NCI-H2029 (cell line): ENCODE measurements around the gene CA10.

Experiments used
- DNase-seq: peaks from one replicate; lab custom pipeline; 2025; lab: John Stamatoyannopoulos, UW

CA10 gene

GRCh38 chr17:51725185-51725584 lies 433.3 kb downstream of the CA10 start:
- DNase-seq: no peak

DNA sequence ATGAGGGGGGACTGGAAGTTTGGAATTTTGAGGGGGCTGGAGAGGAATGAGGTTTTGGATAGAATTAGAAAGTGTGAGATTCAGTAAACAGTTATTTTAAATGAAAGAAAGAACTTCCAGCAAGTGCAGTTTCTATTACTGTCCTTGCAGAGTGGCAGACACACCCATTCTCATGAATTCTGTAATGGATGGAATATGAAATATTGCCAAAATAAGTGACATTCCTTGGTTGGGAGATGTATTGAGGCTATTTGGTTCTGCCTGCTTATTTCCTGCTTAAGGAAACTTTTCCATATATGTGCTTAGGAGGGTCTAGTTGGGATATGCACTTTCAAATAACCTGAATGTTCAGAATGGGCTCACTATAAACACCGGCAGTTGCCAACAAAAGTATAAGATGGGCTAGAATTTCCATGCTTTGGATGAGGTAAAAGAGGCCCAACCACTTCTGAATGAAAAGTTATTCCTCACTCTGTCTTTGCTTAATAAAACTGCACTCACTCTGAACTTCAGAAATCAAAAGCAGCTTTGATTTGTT lies 434.4 kb downstream of the CA10 start:
- DNase-seq: no peak

DNA sequence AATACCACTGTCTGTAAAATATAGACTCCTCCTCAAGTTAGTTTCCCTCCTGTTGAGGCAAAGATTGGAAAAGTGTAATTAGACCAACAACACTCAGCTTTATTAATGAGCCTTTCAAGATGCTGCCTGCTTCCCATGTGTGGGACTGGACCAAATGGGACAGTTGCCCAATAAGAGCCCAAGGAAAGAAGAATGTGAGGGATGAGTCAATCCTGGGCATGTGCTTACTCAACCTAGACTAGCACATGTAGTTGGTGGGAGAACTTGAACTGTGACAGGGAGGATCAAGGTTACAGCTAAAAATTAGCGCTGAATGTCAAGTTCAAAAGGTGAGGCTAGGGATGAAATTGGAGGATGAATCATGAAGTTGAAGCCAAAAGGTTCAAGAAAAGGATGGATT lies 435.5 kb downstream of the CA10 start:
- no peak for DNase-seq

DNA sequence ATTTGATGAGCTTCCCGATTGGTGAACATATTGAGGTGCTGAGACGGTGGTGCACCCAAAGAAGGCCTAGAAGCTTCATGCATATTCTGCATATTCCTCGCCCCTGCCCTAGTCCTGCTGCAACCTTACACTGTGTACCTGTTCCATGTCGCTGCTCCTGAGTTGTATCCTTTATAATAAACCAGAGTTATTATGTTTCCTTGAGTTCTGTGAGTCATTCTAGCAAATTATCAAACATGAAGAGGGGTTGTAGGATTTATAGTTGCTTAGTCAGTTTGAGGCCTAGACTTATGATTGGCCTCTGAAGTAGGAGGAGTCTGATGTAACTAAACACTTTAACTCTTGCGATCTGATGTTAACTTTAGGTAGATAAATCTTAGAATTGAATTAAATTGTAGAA lies 436.8 kb downstream of the CA10 start:
- DNase-seq: no peak

GRCh38 chr17:51720439-51720838 lies 438.1 kb downstream of the CA10 start:
- no peak for DNase-seq

DNA sequence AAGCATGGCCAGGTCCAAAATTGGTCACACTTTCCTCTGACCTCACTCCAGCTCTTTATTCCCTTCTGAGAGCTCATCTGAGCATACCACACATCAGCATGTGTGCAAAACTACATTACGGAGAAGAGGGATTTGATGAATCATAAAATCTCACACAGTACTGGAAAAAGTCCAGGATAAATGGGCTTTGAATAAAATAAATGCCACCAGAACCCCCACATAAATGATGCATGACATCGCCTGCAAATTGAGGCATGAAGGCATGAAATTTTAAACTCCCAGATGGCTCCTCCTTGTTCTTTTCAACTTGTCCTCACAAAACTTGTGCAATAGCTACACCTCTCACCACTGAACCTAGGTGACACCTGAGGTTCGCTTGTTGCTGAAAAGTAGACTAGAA lies 439.5 kb downstream of the CA10 start:
- DNase-seq: no peak

DNA sequence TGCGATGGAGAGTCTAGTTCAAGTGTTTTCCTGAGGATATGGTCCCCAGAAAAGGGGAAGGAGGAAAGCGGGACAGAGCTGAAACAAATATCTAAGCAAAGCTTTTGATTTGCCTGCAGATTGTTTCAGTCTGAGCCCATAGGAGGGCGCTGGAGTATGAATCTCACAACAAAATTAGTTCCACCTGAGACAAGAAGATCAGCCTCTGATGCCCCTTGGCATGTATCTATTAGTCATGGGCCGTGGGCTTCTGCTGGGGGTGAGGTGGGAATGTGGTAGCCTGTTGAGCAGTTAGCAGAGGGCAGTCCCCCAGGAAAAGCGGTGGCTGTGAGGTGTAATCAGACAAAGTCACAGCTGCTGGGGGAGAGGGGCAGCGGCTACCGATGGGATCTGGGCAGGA lies 446.9 kb downstream of the CA10 start:
- DNase-seq: no peak

DNA sequence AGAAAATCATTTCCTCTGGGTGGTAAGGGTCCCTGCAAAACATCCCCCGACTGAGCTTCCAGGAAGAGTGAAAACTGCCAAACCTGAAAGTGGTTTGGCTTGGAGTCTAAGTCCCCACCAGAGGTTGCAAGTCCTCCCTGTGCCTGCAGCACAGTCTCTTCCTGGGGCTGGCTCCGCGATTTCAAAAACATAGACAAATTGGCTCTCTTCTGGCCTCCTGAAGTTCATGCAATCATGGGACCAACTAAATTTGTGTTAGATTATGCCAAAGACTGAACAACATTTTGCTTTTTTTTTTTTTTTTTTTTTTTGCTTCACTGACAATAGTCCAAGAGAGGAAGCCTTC lies 447.9 kb downstream of the CA10 start:
- DNase-seq: no peak

DNA sequence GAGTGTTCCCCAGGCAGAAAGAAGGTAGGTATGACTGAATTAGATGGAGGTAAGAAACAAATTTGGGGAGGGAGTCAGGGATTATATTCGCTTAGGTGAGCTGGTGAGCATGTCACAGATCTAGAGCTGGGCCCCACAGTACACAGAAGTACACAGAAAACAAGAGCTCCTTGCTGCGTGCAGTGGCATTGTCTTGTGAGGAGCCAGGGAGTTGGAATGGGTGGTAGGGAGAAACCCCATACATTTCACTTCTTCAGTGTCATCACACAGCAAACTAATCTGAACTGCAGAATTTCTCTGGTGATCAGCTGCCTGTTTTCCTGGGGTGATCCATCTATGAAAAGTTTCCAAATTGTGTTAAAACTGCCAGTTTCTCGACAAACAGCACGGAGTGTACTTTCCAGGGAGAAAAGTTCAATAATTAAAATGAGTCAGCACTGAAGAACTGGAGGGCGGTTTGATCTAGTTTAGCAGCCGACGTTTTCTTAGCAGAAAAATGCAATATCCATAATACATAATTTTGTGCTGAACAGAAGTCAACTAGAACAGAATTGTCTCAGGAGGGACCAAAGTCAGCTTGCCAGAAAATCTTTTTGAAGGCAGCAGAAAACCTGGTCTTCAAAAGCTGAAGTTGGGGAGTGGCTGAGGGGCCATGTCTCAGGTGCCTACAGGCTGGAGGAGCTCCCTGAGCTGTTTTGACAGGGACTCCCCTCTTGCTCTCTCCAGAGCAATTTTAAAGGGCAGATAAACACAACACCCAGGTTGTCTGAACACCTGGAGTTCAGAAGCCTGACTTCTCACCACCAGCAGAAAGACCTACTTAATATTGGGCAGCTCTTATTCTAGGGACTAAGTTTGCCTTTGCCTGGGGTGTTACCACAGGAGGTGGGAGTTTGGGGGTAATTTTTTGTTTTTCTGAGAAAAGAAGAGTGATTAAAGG lies 448.6 kb downstream of the CA10 start:
- DNase-seq: no peak

GRCh38 chr17:51707216-51707615 lies 451.3 kb downstream of the CA10 start:
- DNase-seq: no peak

GRCh38 chr17:51706093-51706492 lies 452.4 kb downstream of the CA10 start:
- no peak for DNase-seq

DNA sequence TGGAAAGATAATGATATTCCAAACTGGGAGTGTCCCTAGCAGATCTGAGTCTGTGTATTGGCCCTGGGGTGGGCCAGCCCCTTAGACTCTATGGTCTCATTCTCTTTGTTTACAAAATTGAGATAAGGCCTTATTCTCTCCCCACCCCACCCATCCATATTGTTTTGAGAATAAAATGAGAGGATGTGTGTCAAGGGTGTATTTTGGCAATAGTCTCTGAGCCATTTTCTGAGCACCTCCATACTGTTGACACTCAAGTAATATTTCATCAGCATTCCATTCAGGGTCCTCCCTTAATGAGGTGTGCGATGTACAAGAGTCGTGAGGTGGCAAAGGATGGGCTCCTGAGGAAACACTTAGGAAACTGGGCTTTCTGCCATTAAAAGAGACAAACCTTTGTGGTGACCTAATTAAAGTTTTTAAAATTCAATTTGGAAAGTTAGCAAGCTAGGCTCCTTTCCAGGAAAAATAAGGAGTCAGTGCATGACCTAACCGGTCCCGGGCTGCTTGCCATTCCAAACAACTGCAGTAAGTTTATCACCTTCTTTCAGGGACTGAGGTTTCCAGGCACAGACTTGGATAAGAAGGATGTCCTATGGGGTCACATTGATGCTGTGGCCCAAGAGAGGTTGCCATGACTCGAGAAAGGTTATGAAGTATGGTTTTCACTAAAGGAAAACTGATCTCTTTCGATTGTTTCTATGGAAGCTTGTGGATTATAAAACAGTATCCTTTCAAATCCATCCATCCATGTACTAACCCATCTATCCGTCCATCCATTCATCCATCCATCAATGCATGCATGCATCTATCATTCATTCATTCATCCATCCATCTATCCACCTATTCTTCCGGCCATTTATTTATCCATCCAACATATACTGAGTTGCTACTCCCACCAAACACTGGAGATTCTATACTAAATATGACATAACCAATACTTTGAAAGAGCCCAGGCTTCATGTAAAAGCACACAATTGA lies 454.9 kb downstream of the CA10 start:
- DNase-seq: peak; percentile 73

DNA sequence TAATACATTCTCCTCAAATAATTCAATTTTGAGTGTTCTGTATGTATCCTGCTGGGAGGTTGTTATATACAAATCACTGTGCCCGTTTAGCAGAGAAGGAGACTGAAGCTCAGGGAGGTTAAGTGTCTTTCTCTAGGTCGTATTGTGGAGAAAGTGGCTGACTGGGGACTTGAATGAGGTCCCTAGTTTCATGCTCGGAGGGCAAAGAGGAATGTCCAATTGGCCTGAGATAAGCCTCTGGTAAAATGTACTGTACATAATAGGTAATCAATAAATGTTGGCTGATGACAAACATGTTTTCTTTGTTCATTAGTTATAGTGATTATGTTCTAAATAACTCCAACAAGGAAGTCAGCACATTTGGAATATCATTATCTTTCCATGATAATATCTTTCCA lies 455.6 kb downstream of the CA10 start:
- no peak for DNase-seq

- DNase-seq: no peak
Measured at GRCh38 chr17:51701501-51701900, 457.0 kb downstream of the CA10 start.

DNA sequence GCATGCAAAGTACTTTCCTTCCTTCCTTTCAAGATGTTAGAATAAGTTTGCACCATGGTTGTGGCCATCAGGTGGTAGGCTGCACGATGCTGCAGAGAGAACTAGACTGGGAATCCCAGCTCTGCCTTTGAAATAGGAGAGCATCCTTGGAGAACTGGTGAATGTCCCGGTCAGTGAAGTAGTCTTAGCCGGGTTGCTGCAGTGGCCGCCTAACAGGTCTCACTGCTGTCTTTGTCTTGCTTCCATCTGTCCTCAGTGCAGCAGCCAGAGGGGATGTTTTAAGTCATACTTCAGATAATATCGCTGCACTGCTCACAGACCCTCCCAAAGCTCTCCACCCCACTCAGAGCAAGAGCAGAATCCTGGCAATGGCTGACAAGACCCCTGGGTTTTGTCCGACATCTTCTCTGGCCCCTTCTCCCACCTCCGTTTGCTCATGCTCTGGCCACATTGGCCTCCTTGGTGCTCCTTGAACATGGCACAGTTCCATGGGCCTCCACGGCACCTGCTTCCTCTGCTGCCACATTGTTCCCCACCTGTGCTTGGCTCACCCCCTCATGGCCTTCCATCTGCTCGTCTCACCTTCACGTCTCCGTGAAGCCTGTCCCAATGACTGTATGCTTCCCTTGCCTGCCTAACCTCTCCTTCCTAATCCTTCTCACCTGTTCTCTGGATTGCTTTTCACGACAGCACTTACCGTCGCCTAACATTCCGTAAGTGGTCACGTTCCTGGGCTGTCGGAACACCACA lies 458.3 kb downstream of the CA10 start:
- DNase-seq: no peak

DNA sequence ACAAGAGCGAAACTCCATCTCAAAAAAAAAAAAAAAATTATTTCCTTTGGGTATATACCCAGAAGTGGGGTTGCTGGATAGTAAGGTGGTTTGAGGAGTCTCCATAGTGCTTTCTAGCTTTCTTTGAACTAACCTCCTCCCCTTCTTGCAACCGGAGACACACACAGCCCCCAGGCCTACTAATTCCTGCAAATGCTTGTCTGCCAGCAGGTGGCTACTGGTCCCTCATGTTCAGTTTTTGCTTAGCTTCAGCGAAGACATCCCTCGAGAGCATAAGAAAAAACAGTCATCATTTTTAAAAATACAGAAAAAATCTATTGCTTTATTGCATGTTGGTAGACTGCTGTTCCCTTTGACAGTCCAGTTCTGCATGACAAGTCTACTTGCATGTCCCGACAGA lies 459.2 kb downstream of the CA10 start:
- no peak for DNase-seq

- no peak for DNase-seq
Measured at GRCh38 chr17:51692917-51693316, 465.6 kb downstream of the CA10 start.

- no peak for DNase-seq
Measured at GRCh38 chr17:51687887-51688286, 470.6 kb downstream of the CA10 start.

DNA sequence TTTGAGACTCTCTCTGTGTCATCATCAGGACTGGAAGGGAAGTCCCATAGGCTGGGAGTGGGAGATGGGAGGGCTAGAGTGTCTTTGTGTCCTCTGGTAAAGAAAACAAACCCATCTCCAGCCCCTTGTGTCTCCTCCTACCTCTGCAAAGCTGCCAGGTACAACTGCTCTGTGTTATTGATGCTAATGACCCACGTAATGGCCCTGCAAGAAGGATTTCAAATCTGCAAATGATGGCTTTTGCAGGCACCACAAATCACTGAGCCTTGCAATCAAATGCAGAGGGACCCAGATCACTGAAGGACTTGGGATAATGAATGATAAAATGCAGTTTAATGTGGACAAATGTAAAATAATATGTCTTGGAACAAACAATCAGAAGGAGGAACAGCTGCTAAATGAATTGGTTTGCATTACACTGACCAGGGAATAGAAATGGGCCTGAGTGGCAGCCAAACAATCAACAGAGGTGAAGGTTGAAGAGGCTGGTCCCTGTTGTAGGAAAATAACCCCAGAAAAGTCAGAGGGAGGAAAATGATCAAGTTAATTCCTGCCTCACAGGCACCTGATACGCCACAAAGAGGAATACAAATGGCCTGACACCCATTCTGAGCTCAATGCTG lies 473.1 kb downstream of the CA10 start:
- no peak for DNase-seq

- DNase-seq: no peak
Measured at GRCh38 chr17:51684214-51684613, 474.3 kb downstream of the CA10 start.

DNA sequence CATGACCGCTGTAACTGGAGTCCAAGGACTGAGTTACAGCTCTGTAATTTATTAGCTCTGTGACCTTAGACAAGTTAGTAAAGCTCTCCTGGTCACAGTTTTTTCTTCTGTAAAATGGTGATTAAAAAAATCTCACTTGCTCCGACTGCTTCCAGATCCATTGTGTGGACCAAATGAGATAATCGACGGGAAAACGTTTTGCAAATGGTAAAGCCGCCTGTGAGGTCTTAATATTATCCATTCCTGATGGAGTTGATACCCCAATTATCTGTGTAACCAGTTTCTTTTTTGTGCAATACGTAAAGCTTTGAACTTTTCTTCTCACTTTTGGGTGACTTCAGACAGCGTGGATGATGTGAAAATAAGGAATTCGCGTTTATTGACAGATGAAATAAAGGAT lies 475.2 kb downstream of the CA10 start:
- no peak for DNase-seq

- no peak for DNase-seq
Measured at GRCh38 chr17:51682115-51682514, 476.4 kb downstream of the CA10 start.
